ENCODE data around the gene S100A1. TPM values are rescaled to one million over a fixed set of nuclear protein-coding genes. Genes with fewer than 3 reads are reported as not detected.
"Not testable (repeated sequence)": the region's sequence is repeated elsewhere in the genome, so short reads cannot be mapped to it uniquely, and the experiment has no call there.

Gene S100A1
- total RNA-seq, 4 donors from 2014 or later: 139 to 498 (median 231) TPM

DNA sequence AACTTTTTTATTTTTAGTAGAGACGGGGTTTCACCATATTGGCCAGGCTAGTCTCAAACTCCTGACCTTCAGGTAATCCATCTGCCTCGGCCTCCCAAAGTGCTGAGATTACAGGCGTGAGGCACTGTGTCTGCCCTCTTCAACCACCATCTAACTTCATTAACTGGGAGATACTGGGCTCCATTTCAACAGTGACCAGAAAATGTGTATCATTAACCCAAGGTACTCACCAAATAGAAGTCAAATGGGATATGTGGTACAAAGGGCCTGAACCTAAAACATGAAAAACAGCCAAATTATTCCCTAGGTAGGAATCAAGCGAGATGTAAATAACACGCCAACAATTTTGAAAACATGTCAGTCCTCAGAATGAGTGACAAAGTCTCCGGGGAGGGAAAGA lies 41.4 kb downstream of the S100A1 start:
- DNase-seq: no peak
- peaks cover 35 to 42% of the 10 kb centered on the region in 2 donors for H3K36me3 ChIP-seq
- peak overlapping the region in 2 of 3 donors; percentile 72 to 95 for H3K4me3 ChIP-seq (replicated peaks in 1 of 3)
- TF ChIP-seq, protein P1, sequence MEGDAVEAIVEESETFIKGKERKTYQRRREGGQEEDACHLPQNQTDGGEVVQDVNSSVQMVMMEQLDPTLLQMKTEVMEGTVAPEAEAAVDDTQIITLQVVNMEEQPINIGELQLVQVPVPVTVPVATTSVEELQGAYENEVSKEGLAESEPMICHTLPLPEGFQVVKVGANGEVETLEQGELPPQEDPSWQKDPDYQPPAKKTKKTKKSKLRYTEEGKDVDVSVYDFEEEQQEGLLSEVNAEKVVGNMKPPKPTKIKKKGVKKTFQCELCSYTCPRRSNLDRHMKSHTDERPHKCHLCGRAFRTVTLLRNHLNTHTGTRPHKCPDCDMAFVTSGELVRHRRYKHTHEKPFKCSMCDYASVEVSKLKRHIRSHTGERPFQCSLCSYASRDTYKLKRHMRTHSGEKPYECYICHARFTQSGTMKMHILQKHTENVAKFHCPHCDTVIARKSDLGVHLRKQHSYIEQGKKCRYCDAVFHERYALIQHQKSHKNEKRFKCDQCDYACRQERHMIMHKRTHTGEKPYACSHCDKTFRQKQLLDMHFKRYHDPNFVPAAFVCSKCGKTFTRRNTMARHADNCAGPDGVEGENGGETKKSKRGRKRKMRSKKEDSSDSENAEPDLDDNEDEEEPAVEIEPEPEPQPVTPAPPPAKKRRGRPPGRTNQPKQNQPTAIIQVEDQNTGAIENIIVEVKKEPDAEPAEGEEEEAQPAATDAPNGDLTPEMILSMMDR (IDR thresholded peaks at IDR 0.05): no peak
- TF ChIP-seq POLR2A (IDR thresholded peaks at IDR 0.05): no peak
- peaks cover 8 to 12% of the 10 kb centered on the region in 2 donors for H3K4me1 ChIP-seq
- no peaks in the 10 kb centered on the region for H3K27me3 ChIP-seq
- H3K27ac ChIP-seq: peak overlapping the region in 1 of 3 donors; percentile 69
- intact Hi-C loops (cut with DNase I): loop anchor here (10.0 kb wide), 2 partner anchors 95 to 315 kb away; partner anchors contain the start of gene RAB13
- WGBS, 2 donors: 81 to 90% methylated on average over 6 of the region's 6 CpGs
- no peaks in the 10 kb centered on the region for H3K9me3 ChIP-seq

DNA sequence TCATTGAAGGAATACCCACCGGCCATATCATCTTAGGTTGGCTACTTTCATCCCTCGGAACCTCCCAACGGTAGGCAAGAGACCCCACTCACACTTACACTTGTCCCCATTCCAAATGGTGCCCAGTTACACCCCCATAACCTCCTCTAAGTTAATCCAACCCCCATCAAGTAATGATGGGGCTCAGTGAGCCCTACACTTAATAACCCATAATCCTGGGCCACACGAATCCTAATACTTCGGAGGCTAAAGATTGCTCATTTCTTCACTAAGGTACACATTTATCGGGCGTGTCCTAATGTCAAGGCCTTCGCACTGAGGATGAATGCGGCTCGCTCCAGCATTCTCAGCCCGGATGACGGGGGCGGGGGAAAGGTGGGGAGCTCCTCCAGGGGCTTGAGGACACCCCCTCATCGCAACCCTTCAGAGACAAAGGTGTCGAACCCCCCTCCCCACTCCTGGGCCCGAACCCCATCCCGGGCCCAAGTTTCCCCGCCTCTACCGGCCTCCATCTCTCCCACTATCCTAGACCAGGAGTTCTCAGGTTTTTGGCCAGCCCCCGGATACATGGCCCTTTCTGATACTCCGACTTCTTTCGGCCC lies 42.1 kb downstream of the S100A1 start:
- Histone ChIP-seq H3K4me1 (peaks cover 8 to 12% of the 10 kb centered on the region in 2 donors), H3K9me3 (no peaks in the 10 kb centered on the region), H3K27me3 (no peaks in the 10 kb centered on the region), H3K4me3 (replicated peaks in 1 of 3) (peak overlapping the region; percentile 72 to 95 (median 80)), H3K36me3 (peaks cover 28 to 34% of the 10 kb centered on the region in 2 donors), H3K27ac (peak overlapping the region; percentile 47 to 69 (median 50))
- 2% methylated on average over 19 to 20 of the region's 22 CpGs for WGBS, 2 donors
- no peak for DNase-seq
- TF ChIP-seq, protein P1 (IDR thresholded peaks at IDR 0.05): no peak
- TF ChIP-seq POLR2A (IDR thresholded peaks at IDR 0.05): no peak
- intact Hi-C loops (cut with DNase I): loop anchor here (10.0 kb wide), 1 partner anchor 314 kb away; the partner anchor contains the start of gene RAB13

DNA sequence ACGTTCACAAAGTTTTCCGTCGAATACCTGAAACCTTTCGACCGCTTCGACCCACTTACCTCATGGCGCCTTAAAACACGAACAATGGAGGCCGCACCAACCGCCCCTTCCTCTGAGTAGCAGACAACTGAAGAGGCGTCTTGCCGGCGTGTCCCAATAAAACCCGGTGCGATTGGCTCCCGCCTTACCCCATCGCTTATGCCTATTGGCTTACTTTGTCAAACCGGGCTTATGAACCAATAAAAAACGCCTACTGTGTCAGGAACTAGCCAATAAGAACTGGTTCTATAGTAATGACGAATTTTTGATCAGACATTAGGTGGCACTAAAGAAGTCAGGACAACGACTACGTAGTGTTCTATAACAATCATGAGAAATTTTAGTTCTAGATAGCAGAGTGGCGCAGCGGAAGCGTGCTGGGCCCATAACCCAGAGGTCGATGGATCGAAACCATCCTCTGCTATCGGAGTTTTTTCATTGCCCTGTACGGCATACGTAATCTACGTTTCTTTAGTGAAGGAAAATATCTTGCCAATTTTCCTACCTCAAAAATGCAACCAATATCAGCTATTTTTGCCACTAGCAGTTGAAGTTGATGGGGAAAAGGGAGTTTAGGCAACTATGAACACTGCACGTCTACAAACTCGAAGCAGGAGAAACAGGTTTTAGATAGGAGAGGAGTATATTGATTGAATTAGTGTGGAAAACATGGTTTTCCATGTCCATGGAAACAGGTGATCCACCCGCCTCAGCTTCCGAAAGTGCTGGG lies 42.8 kb downstream of the S100A1 start, which contains the start of gene ILF2:
Gene ILF2, minus strand, starts transcription at position 135 of the 769 bp plus-strand sequence. Its CDS starts 71 bp downstream, at position 64.
- intact Hi-C loops (cut with DNase I): loop anchor here (10.0 kb wide), 1 partner anchor 314 kb away; the partner anchor contains the start of gene RAB13
- Histone ChIP-seq H3K36me3 (peaks cover 21 to 28% of the 10 kb centered on the region in 2 donors), H3K9me3 (no peaks in the 10 kb centered on the region), H3K27me3 (no peaks in the 10 kb centered on the region), H3K4me1 (peaks cover 8 to 12% of the 10 kb centered on the region in 2 donors), H3K27ac (peak within 1 kb of the TSS; percentile 73 to 90 (median 84)), H3K4me3 (replicated peaks in 1 of 3) (peak within 1 kb of the TSS; percentile 72 to 95 (median 80))
- DNase-seq: peak; percentile 97
- peak in 1 of 2 donors; percentile 89 for TF ChIP-seq POLR2A (IDR thresholded peaks at IDR 0.05)
- TF ChIP-seq, protein P1 (IDR thresholded peaks at IDR 0.05): peak in 2 of 6 experiments; percentile 5 to 8
- WGBS, 2 donors: 0% methylated on average over 35 of the region's 35 CpGs

DNA sequence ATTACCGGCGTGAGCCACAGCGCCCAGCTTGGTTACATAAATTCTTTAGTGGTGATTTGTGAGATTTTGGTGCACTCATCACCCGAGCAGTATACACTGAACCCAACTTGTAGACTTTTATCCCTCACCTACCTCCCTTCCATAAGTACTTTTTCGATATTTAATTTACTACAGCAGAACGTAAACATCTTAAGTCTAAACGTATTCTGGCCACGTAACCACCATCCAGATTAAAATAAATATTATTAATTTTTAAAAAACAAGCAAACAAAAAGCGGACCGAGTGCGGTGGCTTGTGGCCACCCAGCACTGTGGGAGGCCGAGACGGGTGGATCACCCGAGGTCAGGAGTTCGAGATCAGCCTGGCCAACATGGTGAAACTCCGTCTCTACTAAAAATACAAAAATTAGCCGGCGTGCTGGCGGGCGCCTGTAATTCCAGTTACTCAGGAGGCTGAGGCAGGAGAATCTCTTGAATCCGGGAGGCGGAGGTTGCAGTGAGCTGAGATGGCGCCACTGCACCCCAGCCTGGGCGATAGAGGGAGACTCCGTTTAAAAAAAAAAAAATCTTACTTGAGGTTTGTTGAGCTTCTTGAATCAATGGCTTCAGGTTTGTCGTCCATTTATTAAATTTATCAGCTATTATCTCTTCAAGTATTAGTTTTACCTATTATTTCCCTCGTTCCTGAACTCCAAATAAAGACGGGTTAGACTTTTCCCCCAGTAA lies 43.6 kb downstream of the S100A1 start:
- 10 to 13% methylated on average over 28 of the region's 28 CpGs for WGBS, 2 donors
- intact Hi-C loops (cut with DNase I): loop anchor here (10.0 kb wide), 1 partner anchor 313 kb away; the partner anchor contains the start of gene RAB13

DNA sequence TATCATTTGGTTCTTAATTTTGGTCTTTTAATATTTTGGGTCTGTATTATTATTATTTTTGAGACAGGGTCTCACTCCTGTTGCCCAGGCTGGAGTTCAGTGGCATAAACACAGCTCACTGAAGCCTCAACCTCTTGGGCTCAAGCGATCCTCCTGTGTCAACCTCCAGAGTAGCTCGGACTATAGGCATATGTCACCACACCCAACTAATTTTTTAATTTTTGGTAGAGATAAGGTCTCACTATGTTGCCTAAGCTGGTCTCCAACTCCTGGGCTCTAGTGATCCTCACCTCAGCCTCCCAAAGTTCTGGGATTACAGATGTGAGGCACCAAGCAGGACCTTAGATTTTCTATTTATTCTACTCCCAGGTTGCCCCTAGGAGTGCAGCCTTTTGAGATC lies 45.3 kb downstream of the S100A1 start:
- Histone ChIP-seq H3K4me1 (peaks cover 16 to 19% of the 10 kb centered on the region in 2 donors), H3K27me3 (no peaks in the 10 kb centered on the region), H3K36me3 (peaks cover 0 to 11% of the 10 kb centered on the region in 2 donors), H3K4me3 (replicated peaks in 1 of 3) (no peak overlapping the region), H3K9me3 (no peaks in the 10 kb centered on the region), H3K27ac (no peak overlapping the region)
- no peak for DNase-seq
- intact Hi-C loops (cut with DNase I): loop anchor here (10.0 kb wide), 1 partner anchor 311 kb away; the partner anchor contains the start of gene RAB13
- whole genome bisulfite sequencing, 2 donors: 94 to 96% methylated on average over 2 of the region's 2 CpGs
- TF ChIP-seq, protein P1 (IDR thresholded peaks at IDR 0.05): no peak
- no peak for TF ChIP-seq POLR2A (IDR thresholded peaks at IDR 0.05)

More for the DNA sequence above, 43.6 kb downstream of the S100A1 start:
- DNase-seq, H3K9me3 ChIP-seq, H3K27me3 ChIP-seq: not testable (repeated sequence)
- H3K27ac ChIP-seq: peak overlapping the region; percentile 73 to 90 (median 84)
- H3K36me3 ChIP-seq: peaks cover 13 to 20% of the 10 kb centered on the region in 2 donors
- H3K4me1 ChIP-seq: peaks cover 8 to 12% of the 10 kb centered on the region in 2 donors
- H3K4me3 ChIP-seq (replicated peaks in 1 of 3): peak overlapping the region in 2 of 3 donors; percentile 19 to 28

Data from thyroid gland (tissue), 4 donors.